Measurements from ENCODE around the gene IGFN1.
"Not testable (repeated sequence)": the region's sequence is repeated elsewhere in the genome, so short reads cannot be mapped to it uniquely, and the experiment has no call there.

The IGFN1 gene

GRCh38 chr1:201219481-201220387, 29.1 kb downstream of the IGFN1 start:
- no peak for DNase-seq

GRCh38 chr1:201220388-201220715, 29.7 kb downstream of the IGFN1 start:
- no peak for DNase-seq

- DNase-seq = no peak
Measured at GRCh38 chr1:201221201-201221846, 30.7 kb downstream of the IGFN1 start.

- DNase-seq = no peak
Measured at GRCh38 chr1:201222125-201222524, 31.5 kb downstream of the IGFN1 start.

- no peak for DNase-seq
Measured at GRCh38 chr1:201223852-201224665, 33.4 kb downstream of the IGFN1 start.

- no peak for DNase-seq
Measured at GRCh38 chr1:201224666-201225370, 34.2 kb downstream of the IGFN1 start.

GRCh38 chr1:201226178-201226514, 35.5 kb downstream of the IGFN1 start:
- DNase-seq = no peak

GRCh38 chr1:201226859-201227488, 36.4 kb downstream of the IGFN1 start:
- DNase-seq = no peak

- no peak for DNase-seq
Measured at GRCh38 chr1:201228011-201228983, 37.7 kb downstream of the IGFN1 start.

GRCh38 chr1:201229095-201229494, 38.5 kb downstream of the IGFN1 start:
- no peak for DNase-seq

- DNase-seq = no peak
Measured at GRCh38 chr1:201229771-201230635, 39.4 kb downstream of the IGFN1 start.

- no peak for DNase-seq
Measured at GRCh38 chr1:201230676-201231075, 40.1 kb downstream of the IGFN1 start.

GRCh38 chr1:201239646-201240045, 49.0 kb downstream of the IGFN1 start:
- not testable (repeated sequence) for DNase-seq

- no peak for DNase-seq
Measured at GRCh38 chr1:201240171-201240570, 49.5 kb downstream of the IGFN1 start.

- no peak for DNase-seq
Measured at GRCh38 chr1:201241736-201242135, 51.1 kb downstream of the IGFN1 start.

GRCh38 chr1:201245082-201245481, 54.5 kb downstream of the IGFN1 start:
- no peak for DNase-seq

- DNase-seq = no peak
Measured at GRCh38 chr1:201248721-201249559, 58.3 kb downstream of the IGFN1 start.

GRCh38 chr1:201250326-201251011, 59.8 kb downstream of the IGFN1 start:
- no peak for DNase-seq

- no peak for DNase-seq
Measured at GRCh38 chr1:201251411-201251810, 60.8 kb downstream of the IGFN1 start.
